Ascending aorta (tissue), 2 donors: ENCODE data around the gene STK17B. TPM values are rescaled to one million over a fixed set of nuclear protein-coding genes. Genes with fewer than 3 reads are reported as not detected.

Experiments
- DNase-seq, 2 donors: peaks; one replicate each; pipeline ENCODE4 v3.0.0-alpha.2; 2019; ENCODE audit warnings: low spot score in 2 of 2
- H3K27ac ChIP-seq, 2 donors: fragments of 200-600 bp; sonication (generic); one replicate each; pipeline ENCODE4 v1.5.1; 2016 to 2017; ENCODE audit warnings: mild to moderate bottlenecking in 1 of 2
- H3K27me3 ChIP-seq: fragments of 200-600 bp; sonication (generic); one replicate; pipeline ENCODE4 v1.5.1; 2017
- H3K36me3 ChIP-seq, 2 donors: fragments of 200-600 bp; sonication (generic); one replicate each; pipeline ENCODE4 v1.5.1; 2016
- H3K4me1 ChIP-seq, 2 donors: fragments of 200-600 bp; sonication (generic); one replicate each; pipeline ENCODE4 v1.5.1; 2016 to 2017; ENCODE audit warnings: mild to moderate bottlenecking in 1 of 2
- H3K4me3 ChIP-seq, 2 donors: fragments of 200-600 bp; sonication (generic); one replicate each; pipeline ENCODE4 v1.5.1; 2016 to 2017; ENCODE audit warnings: mild to moderate bottlenecking in 1 of 2
- H3K9me3 ChIP-seq, 2 donors: fragments of 200-600 bp; sonication (generic); one replicate each; pipeline ENCODE4 v1.5.1; 2016
- intact Hi-C: fragments of 100-400 bp; cut with DNase I; formaldehyde crosslinking; loops from one replicate; pipeline ENCODE4 v1.15.1; 2023
- total RNA-seq: library from RNA; depleted of rRNA; stranded (reverse); fragments of >200 nt; gene quantifications from one replicate; pipeline ENCODE4 v1.1.0, GENCODE V29; 2016
- TF ChIP-seq, protein P1 (sequence below), 3 experiments: fragments of 200-600 bp in 2 of 3; fragments of 450-650 bp in 1 of 3; sonication (generic) in 2 of 3; IDR thresholded peaks; one replicate each; pipeline ENCODE4 v1.5.1; 2016 to 2019; ENCODE audit warnings: antibody characterized with exemption in 3 of 3, mild to moderate bottlenecking in 1 of 3, moderate library complexity in 1 of 3

STK17B gene
- total RNA-seq, 1 donor from 2014 or later, result 8.4 TPM

DNA sequence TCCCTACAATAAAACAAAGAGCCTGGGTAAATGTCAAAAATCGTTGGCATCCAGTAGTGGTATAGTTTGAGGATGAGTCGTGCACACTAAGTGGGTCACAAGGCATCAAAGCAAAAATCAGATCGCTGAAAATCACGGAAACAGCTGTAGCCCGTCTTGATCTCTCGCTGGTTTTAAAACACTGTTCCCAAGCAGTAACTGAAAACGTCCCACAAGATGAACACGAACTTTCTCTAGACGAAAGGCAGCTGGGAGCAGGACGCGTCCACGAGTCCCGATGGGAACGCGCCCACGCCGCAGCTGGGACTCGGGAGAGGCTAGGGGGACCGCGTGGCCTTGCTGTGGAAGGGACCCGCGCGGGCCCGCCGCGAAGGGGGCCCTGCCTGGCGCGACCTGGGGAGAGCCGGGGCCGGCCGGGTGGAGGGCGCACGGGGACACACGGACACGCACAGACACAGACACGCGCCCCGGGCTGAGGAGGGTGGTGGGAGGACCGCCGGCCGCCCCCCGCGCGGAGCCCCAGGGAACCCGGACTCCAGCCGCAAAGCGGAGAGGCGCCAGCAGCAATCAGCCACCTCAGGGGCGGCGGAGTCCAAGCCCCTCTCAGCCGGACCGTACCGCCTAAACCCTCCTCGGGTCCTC lies 651 bp downstream of the STK17B start:
- intact Hi-C loops, result loop anchor here (1.0 to 5.0 kb wide), 6 partner anchors 58 to 513 kb away; partner anchors contain the start of genes CCDC150, DNAH7 and SLC39A10
- H3K4me1 ChIP-seq, result no peaks in the 10 kb centered on the region
- no peaks in the 10 kb centered on the region for H3K27me3 ChIP-seq
- no peaks in the 10 kb centered on the region for H3K36me3 ChIP-seq
- peak overlapping the region; percentile 80 to 90 for H3K4me3 ChIP-seq
- H3K9me3 ChIP-seq, result no peaks in the 10 kb centered on the region
- DNase-seq, result no peak
- H3K27ac ChIP-seq, result peak overlapping the region; percentile 82 to 85
- TF ChIP-seq, protein P1, sequence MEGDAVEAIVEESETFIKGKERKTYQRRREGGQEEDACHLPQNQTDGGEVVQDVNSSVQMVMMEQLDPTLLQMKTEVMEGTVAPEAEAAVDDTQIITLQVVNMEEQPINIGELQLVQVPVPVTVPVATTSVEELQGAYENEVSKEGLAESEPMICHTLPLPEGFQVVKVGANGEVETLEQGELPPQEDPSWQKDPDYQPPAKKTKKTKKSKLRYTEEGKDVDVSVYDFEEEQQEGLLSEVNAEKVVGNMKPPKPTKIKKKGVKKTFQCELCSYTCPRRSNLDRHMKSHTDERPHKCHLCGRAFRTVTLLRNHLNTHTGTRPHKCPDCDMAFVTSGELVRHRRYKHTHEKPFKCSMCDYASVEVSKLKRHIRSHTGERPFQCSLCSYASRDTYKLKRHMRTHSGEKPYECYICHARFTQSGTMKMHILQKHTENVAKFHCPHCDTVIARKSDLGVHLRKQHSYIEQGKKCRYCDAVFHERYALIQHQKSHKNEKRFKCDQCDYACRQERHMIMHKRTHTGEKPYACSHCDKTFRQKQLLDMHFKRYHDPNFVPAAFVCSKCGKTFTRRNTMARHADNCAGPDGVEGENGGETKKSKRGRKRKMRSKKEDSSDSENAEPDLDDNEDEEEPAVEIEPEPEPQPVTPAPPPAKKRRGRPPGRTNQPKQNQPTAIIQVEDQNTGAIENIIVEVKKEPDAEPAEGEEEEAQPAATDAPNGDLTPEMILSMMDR (IDR thresholded peaks at IDR 0.05), result no peak

- DNase-seq, result no peak
- Histone ChIP-seq H3K4me3 (peak overlapping the region; percentile 80 to 90), H3K4me1 (no peaks in the 10 kb centered on the region), H3K36me3 (no peaks in the 10 kb centered on the region), H3K27me3 (no peaks in the 10 kb centered on the region), H3K9me3 (no peaks in the 10 kb centered on the region), H3K27ac (peak overlapping the region; percentile 82 to 85)
- TF ChIP-seq, protein P1 (IDR thresholded peaks at IDR 0.05), result no peak
- intact Hi-C loops, result loop anchor here (2.0 to 5.0 kb wide), 5 partner anchors 58 to 513 kb away; partner anchors contain the start of genes DNAH7 and SLC39A10
Measured at GRCh38 chr2:196170213-196170605, 1.2 kb downstream of the STK17B start.

- Histone ChIP-seq H3K4me3 (peak overlapping the region; percentile 80 to 90), H3K4me1 (no peaks in the 10 kb centered on the region), H3K27me3 (no peaks in the 10 kb centered on the region), H3K36me3 (no peaks in the 10 kb centered on the region), H3K27ac (peak overlapping the region; percentile 3 to 44), H3K9me3 (no peaks in the 10 kb centered on the region)
- TF ChIP-seq, protein P1 (IDR thresholded peaks at IDR 0.05), result no peak
- DNase-seq, result no peak
- intact Hi-C loops, result no loop called here
Measured at GRCh38 chr2:196169516-196169915, 1.9 kb downstream of the STK17B start.

DNA sequence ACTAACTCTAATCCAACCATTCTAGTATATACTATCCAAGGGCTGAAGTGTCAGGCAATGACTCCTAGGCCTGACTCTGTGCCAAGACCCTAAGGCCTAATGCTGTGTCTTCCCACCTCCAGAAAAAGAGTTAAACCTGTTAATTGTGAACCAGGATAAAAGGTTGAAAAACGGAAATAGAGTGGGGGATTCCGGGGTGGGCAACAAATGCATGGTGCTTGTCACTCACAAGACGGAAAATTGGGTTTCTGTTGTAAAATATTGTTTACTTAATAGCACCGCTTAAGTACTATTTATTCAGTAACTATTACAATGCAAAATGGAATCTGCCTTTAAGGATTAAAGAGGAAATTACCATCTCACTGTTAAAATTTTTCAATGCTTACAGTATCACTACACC lies 3.2 kb downstream of the STK17B start:
- TF ChIP-seq, protein P1 (IDR thresholded peaks at IDR 0.05), result no peak
- intact Hi-C loops, result no loop called here
- H3K4me1 ChIP-seq, result no peaks in the 10 kb centered on the region
- no peaks in the 10 kb centered on the region for H3K9me3 ChIP-seq
- DNase-seq, result no peak
- H3K27ac ChIP-seq, result no peak overlapping the region
- H3K4me3 ChIP-seq, result peak overlapping the region; percentile 80 to 90
- H3K36me3 ChIP-seq, result no peaks in the 10 kb centered on the region
- H3K27me3 ChIP-seq, result no peaks in the 10 kb centered on the region

GRCh38 chr2:196167666-196168065 lies 3.7 kb downstream of the STK17B start:
- intact Hi-C loops, result no loop called here
- H3K27ac ChIP-seq, result no peak overlapping the region
- TF ChIP-seq, protein P1 (IDR thresholded peaks at IDR 0.05), result no peak
- peak overlapping the region; percentile 18 to 90 for H3K4me3 ChIP-seq
- DNase-seq, result no peak
- H3K27me3 ChIP-seq, result no peaks in the 10 kb centered on the region
- no peaks in the 10 kb centered on the region for H3K4me1 ChIP-seq
- peaks cover 2 to 4% of the 10 kb centered on the region in 2 donors for H3K36me3 ChIP-seq
- no peaks in the 10 kb centered on the region for H3K9me3 ChIP-seq
